Activated T-cell treated with anti-CD3 and anti-CD28 coated beads, Interleukin-2, amount 50 U/mL, for 24 hours (primary cell): ENCODE results near the gene ERI3.

Source experiments
- DNase-seq: peaks from one replicate; pipeline ENCODE4 v3.0.0-alpha.2; 2020
- H3K27ac Mint-ChIP-seq: 2 replicates; pipeline ENCODE4 v1.8.0; 2020; ENCODE audit warnings: mild to moderate bottlenecking, mixed read lengths
- H3K27me3 Mint-ChIP-seq: 2 replicates; pipeline ENCODE4 v1.8.0; 2020; ENCODE audit warnings: mixed read lengths
- H3K36me3 Mint-ChIP-seq: 2 replicates; pipeline ENCODE4 v1.8.0; 2020; ENCODE audit warnings: low read depth, mixed read lengths
- H3K4me1 Mint-ChIP-seq: 2 replicates; pipeline ENCODE4 v1.8.0; 2020; ENCODE audit warnings: low read depth, mixed read lengths
- H3K4me3 Mint-ChIP-seq: 2 replicates; pipeline ENCODE4 v1.8.0; 2020; ENCODE audit warnings: mild to moderate bottlenecking, moderate library complexity, mixed read lengths
- H3K9me3 Mint-ChIP-seq: 2 replicates; pipeline ENCODE4 v1.8.0; 2020; ENCODE audit warnings: mixed read lengths

The ERI3 gene

GRCh38 chr1:44314452-44314851 lies 40.6 kb downstream of the ERI3 start:
- no peak for DNase-seq
- H3K4me1 Mint-ChIP-seq, result peaks cover 3% of the 10 kb centered on the region
- no peaks in the 10 kb centered on the region for H3K9me3 Mint-ChIP-seq
- no peak overlapping the region for H3K4me3 Mint-ChIP-seq
- H3K27ac Mint-ChIP-seq, result no peak overlapping the region
- no peaks in the 10 kb centered on the region for H3K27me3 Mint-ChIP-seq
- H3K36me3 Mint-ChIP-seq, result peaks cover 88% of the 10 kb centered on the region

GRCh38 chr1:44313265-44313918 lies 41.7 kb downstream of the ERI3 start:
- no peak for DNase-seq
- Mint-ChIP-seq H3K27me3 (no peaks in the 10 kb centered on the region), H3K36me3 (peaks cover 86% of the 10 kb centered on the region), H3K4me3 (no peak overlapping the region), H3K9me3 (no peaks in the 10 kb centered on the region), H3K4me1 (peaks cover 3% of the 10 kb centered on the region), H3K27ac (no peak overlapping the region)

- Mint-ChIP-seq H3K27ac (no peak overlapping the region), H3K4me1 (no peaks in the 10 kb centered on the region), H3K4me3 (no peak overlapping the region), H3K9me3 (no peaks in the 10 kb centered on the region), H3K36me3 (peaks cover 85% of the 10 kb centered on the region), H3K27me3 (no peaks in the 10 kb centered on the region)
- no peak for DNase-seq
Observed at GRCh38 chr1:44312399-44313196, 42.5 kb downstream of the ERI3 start.

GRCh38 chr1:44310006-44310405 lies 45.1 kb downstream of the ERI3 start:
- peaks cover 88% of the 10 kb centered on the region for H3K36me3 Mint-ChIP-seq
- no peaks in the 10 kb centered on the region for H3K9me3 Mint-ChIP-seq
- no peak overlapping the region for H3K27ac Mint-ChIP-seq
- no peaks in the 10 kb centered on the region for H3K27me3 Mint-ChIP-seq
- H3K4me1 Mint-ChIP-seq, result peaks cover 19% of the 10 kb centered on the region
- DNase-seq, result no peak
- H3K4me3 Mint-ChIP-seq, result no peak overlapping the region

- peaks cover 94% of the 10 kb centered on the region for H3K36me3 Mint-ChIP-seq
- H3K27me3 Mint-ChIP-seq, result no peaks in the 10 kb centered on the region
- peak overlapping the region; percentile 87 for H3K27ac Mint-ChIP-seq
- H3K9me3 Mint-ChIP-seq, result no peaks in the 10 kb centered on the region
- DNase-seq, result peak; percentile 33
- no peak overlapping the region for H3K4me3 Mint-ChIP-seq
- H3K4me1 Mint-ChIP-seq, result peaks cover 20% of the 10 kb centered on the region
Observed at GRCh38 chr1:44305962-44306422, 49.1 kb downstream of the ERI3 start.

- Mint-ChIP-seq H3K27me3 (no peaks in the 10 kb centered on the region), H3K4me3 (no peak overlapping the region), H3K27ac (no peak overlapping the region), H3K9me3 (no peaks in the 10 kb centered on the region), H3K36me3 (peaks cover 91% of the 10 kb centered on the region), H3K4me1 (peaks cover 20% of the 10 kb centered on the region)
- DNase-seq, result no peak
Observed at GRCh38 chr1:44303532-44303931, 51.5 kb downstream of the ERI3 start.

GRCh38 chr1:44302541-44302940 lies 52.5 kb downstream of the ERI3 start:
- Mint-ChIP-seq H3K9me3 (no peaks in the 10 kb centered on the region), H3K4me3 (no peak overlapping the region), H3K36me3 (peaks cover 92% of the 10 kb centered on the region), H3K4me1 (peaks cover 20% of the 10 kb centered on the region), H3K27ac (no peak overlapping the region), H3K27me3 (no peaks in the 10 kb centered on the region)
- no peak for DNase-seq

GRCh38 chr1:44301442-44301841 lies 53.6 kb downstream of the ERI3 start:
- peaks cover 15% of the 10 kb centered on the region for H3K4me1 Mint-ChIP-seq
- H3K9me3 Mint-ChIP-seq, result no peaks in the 10 kb centered on the region
- H3K36me3 Mint-ChIP-seq, result peaks cover 92% of the 10 kb centered on the region
- H3K27ac Mint-ChIP-seq, result no peak overlapping the region
- H3K4me3 Mint-ChIP-seq, result no peak overlapping the region
- DNase-seq, result no peak
- no peaks in the 10 kb centered on the region for H3K27me3 Mint-ChIP-seq

- H3K9me3 Mint-ChIP-seq, result no peaks in the 10 kb centered on the region
- no peak overlapping the region for H3K4me3 Mint-ChIP-seq
- H3K27ac Mint-ChIP-seq, result no peak overlapping the region
- H3K27me3 Mint-ChIP-seq, result no peaks in the 10 kb centered on the region
- peaks cover 9% of the 10 kb centered on the region for H3K4me1 Mint-ChIP-seq
- H3K36me3 Mint-ChIP-seq, result peaks cover 92% of the 10 kb centered on the region
- DNase-seq, result no peak
Observed at GRCh38 chr1:44300852-44301251, 54.2 kb downstream of the ERI3 start.

- H3K36me3 Mint-ChIP-seq, result peaks cover 87% of the 10 kb centered on the region
- no peaks in the 10 kb centered on the region for H3K27me3 Mint-ChIP-seq
- no peak overlapping the region for H3K4me3 Mint-ChIP-seq
- no peaks in the 10 kb centered on the region for H3K4me1 Mint-ChIP-seq
- no peak for DNase-seq
- no peaks in the 10 kb centered on the region for H3K9me3 Mint-ChIP-seq
- H3K27ac Mint-ChIP-seq, result no peak overlapping the region
Observed at GRCh38 chr1:44297695-44298400, 57.2 kb downstream of the ERI3 start.

GRCh38 chr1:44296806-44297205 lies 58.3 kb downstream of the ERI3 start:
- H3K36me3 Mint-ChIP-seq, result peaks cover 86% of the 10 kb centered on the region

GRCh38 chr1:44296086-44296485 lies 59.0 kb downstream of the ERI3 start:
- no peaks in the 10 kb centered on the region for H3K4me1 Mint-ChIP-seq
- no peak overlapping the region for H3K27ac Mint-ChIP-seq
- H3K27me3 Mint-ChIP-seq, result no peaks in the 10 kb centered on the region
- H3K36me3 Mint-ChIP-seq, result peaks cover 80% of the 10 kb centered on the region
- H3K9me3 Mint-ChIP-seq, result no peaks in the 10 kb centered on the region
- DNase-seq, result no peak
- H3K4me3 Mint-ChIP-seq, result no peak overlapping the region

More at GRCh38 chr1:44296806-44297205, 58.3 kb downstream of the ERI3 start:
- H3K4me3 Mint-ChIP-seq, result no peak overlapping the region
- DNase-seq, result no peak
- no peaks in the 10 kb centered on the region for H3K4me1 Mint-ChIP-seq
- no peaks in the 10 kb centered on the region for H3K9me3 Mint-ChIP-seq
- no peaks in the 10 kb centered on the region for H3K27me3 Mint-ChIP-seq
- no peak overlapping the region for H3K27ac Mint-ChIP-seq

GRCh38 chr1:44294588-44295007 lies 60.5 kb downstream of the ERI3 start:
- no peaks in the 10 kb centered on the region for H3K27me3 Mint-ChIP-seq
- H3K4me3 Mint-ChIP-seq, result no peak overlapping the region
- no peak overlapping the region for H3K27ac Mint-ChIP-seq
- no peaks in the 10 kb centered on the region for H3K9me3 Mint-ChIP-seq
- no peak for DNase-seq
- H3K36me3 Mint-ChIP-seq, result peaks cover 73% of the 10 kb centered on the region
- no peaks in the 10 kb centered on the region for H3K4me1 Mint-ChIP-seq

- DNase-seq, result no peak
- Mint-ChIP-seq H3K27ac (no peak overlapping the region), H3K36me3 (peaks cover 77% of the 10 kb centered on the region), H3K4me1 (no peaks in the 10 kb centered on the region), H3K9me3 (no peaks in the 10 kb centered on the region), H3K27me3 (no peaks in the 10 kb centered on the region), H3K4me3 (no peak overlapping the region)
Observed at GRCh38 chr1:44293761-44294315, 61.2 kb downstream of the ERI3 start.
